PC-9 (cell line): ENCODE results near the gene TDG. TPM values are rescaled to one million over a fixed set of nuclear protein-coding genes. Genes with fewer than 3 reads are reported as not detected.

Experiments
- Bru-seq: library from RNA; stranded (reverse); fragments of 400-500 nt; gene quantifications from one replicate; lab custom pipeline; 2021; lab: Mats Ljungman, UMichigan
- BruChase-seq, 2 experiments: library from RNA; stranded (reverse); fragments of 400-500 nt; gene quantifications; one replicate each; lab custom pipeline; 2021; lab: Mats Ljungman, UMichigan
- BruUV-seq: library from RNA; stranded (reverse); fragments of 400-500 nt; replicated peaks from 2 replicates; lab custom pipeline; 2021; lab: Mats Ljungman, UMichigan
- CTCF ChIA-PET: fragments of 300-600 bp; sonication (Branson Sonifier 250); formaldehyde crosslinking; loops from one replicate; lab custom pipeline; 2022; ENCODE audit warnings: antibody characterized with exemption; lab: Charles Lee
- POLR2A ChIA-PET: fragments of 300-600 bp; sonication (Branson Sonifier 250); formaldehyde crosslinking; loops from one replicate; lab custom pipeline; 2022; ENCODE audit warnings: antibody characterized with exemption; ENCODE audit not compliant: unreplicated experiment; lab: Charles Lee
- DNase-seq, 2 experiments: peaks; one replicate each; pipeline versions ENCODE4 v3.0.0 to v3.0.0-alpha.2; 2015 to 2022; ENCODE audit warnings: mixed read lengths in 1 of 2
- H2AFZ ChIP-seq: fragments of 200-600 bp; sonication (generic); 2 replicates; pipeline ENCODE4 v1.8.1; 2017; ENCODE audit warnings: antibody characterized with exemption
- H3F3A ChIP-seq: fragments of 200-600 bp; sonication (generic); 2 replicates; pipeline ENCODE4 v1.8.1; 2017; ENCODE audit warnings: antibody characterized with exemption, mild to moderate bottlenecking, low read depth; ENCODE audit not compliant: insufficient read depth
- H3K27ac ChIP-seq: fragments of 200-600 bp; sonication (generic); 2 replicates; pipeline ENCODE4 v1.6.1; 2016; ENCODE audit warnings: mixed run types
- H3K27me3 ChIP-seq: fragments of 200-600 bp; sonication (generic); 2 replicates; pipeline ENCODE4 v1.6.1; 2016; ENCODE audit warnings: low read depth, mixed run types; ENCODE audit not compliant: insufficient read depth
- H3K36me3 ChIP-seq: fragments of 200-600 bp; sonication (generic); 2 replicates; pipeline ENCODE4 v1.6.1; 2016; ENCODE audit warnings: low read depth, mixed run types
- H3K4me1 ChIP-seq: fragments of 200-600 bp; sonication (generic); replicated peaks from 2 replicates; pipeline ENCODE4 v1.6.1; 2016; ENCODE audit warnings: mixed run types; ENCODE audit not compliant: insufficient read depth
- H3K4me2 ChIP-seq: fragments of 200-600 bp; sonication (generic); 2 replicates; pipeline ENCODE4 v1.6.1; 2017; ENCODE audit warnings: mixed run types
- H3K4me3 ChIP-seq: fragments of 200-600 bp; sonication (generic); 2 replicates; pipeline ENCODE4 v1.6.1; 2016; ENCODE audit warnings: mixed run types
- H3K79me2 ChIP-seq: fragments of 200-600 bp; sonication (generic); 2 replicates; pipeline ENCODE4 v1.6.1; 2017; ENCODE audit warnings: low read depth, mixed run types
- H3K9me2 ChIP-seq: fragments of 200-600 bp; sonication (generic); 2 replicates; pipeline ENCODE4 v1.8.1; 2017; ENCODE audit warnings: mild to moderate bottlenecking; ENCODE audit not compliant: insufficient read depth
- H3K9me3 ChIP-seq: fragments of 200-600 bp; sonication (generic); 2 replicates; pipeline ENCODE4 v1.8.1; 2016; ENCODE audit warnings: low read depth; ENCODE audit not compliant: insufficient read depth
- H4K20me1 ChIP-seq: fragments of 200-600 bp; sonication (generic); 2 replicates; pipeline ENCODE4 v1.8.1; 2017; ENCODE audit not compliant: insufficient read depth
- EZH2 ChIP-seq: fragments of 200-600 bp; sonication (generic); IDR thresholded peaks from 2 replicates; pipeline ENCODE4 v1.8.0; 2017; ENCODE audit warnings: antibody characterized with exemption, low read depth
- intact Hi-C: fragments of 100-400 bp; cut with micrococcal nuclease; formaldehyde crosslinking; loops from one replicate; pipeline ENCODE4 v1.10.0; 2022; ENCODE audit not compliant: unreplicated experiment
- long read RNA-seq: library from polyadenylated mRNA; stranded (forward); transcript quantifications from one replicate; pipeline ENCODE4 v2.0.0, GENCODE V29; 2022
- total RNA-seq: library from RNA; stranded (reverse); gene quantifications from 2 replicates; pipeline ENCODE4 v1.2.3, GENCODE V29; 2021
- TF ChIP-seq, protein P1 (sequence below): fragments of 200-600 bp; sonication (generic); conservative IDR thresholded peaks from 2 replicates; pipeline ENCODE4 v1.6.1; 2017; ENCODE audit warnings: mixed run types, antibody characterized with exemption, mild to moderate bottlenecking, moderate library complexity

The TDG gene
- total RNA-seq (17.9 and 21.0 TPM in 2 replicates), Bru-seq, nascent RNA (percentile 92 among the genes with signal in this experiment), BruChase-seq, experiment 1, labeled RNA remaining after a 2-hour chase (percentile 92 among the genes with signal in this experiment), BruChase-seq, experiment 2, labeled RNA remaining after a 6-hour chase (percentile 92 among the genes with signal in this experiment)
- long read RNA-seq, transcript TDG-202 (10 exons, 3,251 nt): major isoform, 27 of 41 reads
- long read RNA-seq, transcript TDG-201 (11 exons, 1,602 nt): minor isoform, 6 of 41 reads
- long read RNA-seq, partial matches to known transcripts: 0 of 41 reads
- long read RNA-seq, other reads (novel, unspliced or antisense): 5 of 41 reads

DNA sequence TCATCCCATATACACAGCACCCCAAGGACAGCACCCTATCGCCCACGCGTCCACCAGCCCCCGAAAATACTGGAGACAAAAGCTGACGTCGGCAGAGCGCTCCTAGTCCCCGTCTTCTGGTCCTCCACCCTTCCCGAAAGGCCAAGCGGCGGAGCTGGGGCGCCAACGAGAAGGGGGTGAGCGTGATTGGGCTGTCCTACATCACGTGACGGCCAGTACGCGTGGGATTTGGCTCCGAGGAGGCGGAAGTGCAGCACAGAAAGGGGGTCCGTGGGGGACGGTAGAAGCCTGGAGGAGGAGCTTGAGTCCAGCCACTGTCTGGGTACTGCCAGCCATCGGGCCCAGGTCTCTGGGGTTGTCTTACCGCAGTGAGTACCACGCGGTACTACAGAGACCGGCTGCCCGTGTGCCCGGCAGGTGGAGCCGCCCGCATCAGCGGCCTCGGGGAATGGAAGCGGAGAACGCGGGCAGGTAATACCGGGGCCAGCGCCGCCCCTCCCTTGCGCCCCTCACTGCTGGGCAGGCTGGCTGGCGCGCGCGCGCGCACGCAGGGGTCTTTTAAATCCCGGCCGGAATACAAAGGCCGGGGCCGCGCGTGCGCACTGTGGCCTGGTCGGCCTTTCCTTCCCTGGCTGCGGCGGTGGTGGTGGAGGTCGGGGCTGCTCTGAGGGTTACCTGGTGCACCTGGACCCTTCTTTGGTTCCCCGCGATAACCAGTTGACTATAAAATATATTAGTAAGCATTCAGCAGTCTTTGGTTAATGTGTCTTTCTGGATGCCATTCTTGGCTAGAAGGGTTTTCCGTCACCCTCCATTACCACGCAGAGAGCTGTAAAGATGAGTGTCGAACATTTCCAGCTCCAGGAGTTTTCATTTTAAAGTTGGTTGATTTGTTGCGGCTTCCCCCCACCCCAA is at the start of gene TDG:
TDG (plus strand) TSS at position 283 of the 915 bp plus-strand sequence; CDS start at position 449, 166 bp downstream.
- CTCF ChIA-PET: interaction anchor here (0.6 kb wide), 1 partner anchor 121 kb away, joined by 3 read pairs; no protein-coding TSS in a partner anchor
- TF ChIP-seq, protein P1, sequence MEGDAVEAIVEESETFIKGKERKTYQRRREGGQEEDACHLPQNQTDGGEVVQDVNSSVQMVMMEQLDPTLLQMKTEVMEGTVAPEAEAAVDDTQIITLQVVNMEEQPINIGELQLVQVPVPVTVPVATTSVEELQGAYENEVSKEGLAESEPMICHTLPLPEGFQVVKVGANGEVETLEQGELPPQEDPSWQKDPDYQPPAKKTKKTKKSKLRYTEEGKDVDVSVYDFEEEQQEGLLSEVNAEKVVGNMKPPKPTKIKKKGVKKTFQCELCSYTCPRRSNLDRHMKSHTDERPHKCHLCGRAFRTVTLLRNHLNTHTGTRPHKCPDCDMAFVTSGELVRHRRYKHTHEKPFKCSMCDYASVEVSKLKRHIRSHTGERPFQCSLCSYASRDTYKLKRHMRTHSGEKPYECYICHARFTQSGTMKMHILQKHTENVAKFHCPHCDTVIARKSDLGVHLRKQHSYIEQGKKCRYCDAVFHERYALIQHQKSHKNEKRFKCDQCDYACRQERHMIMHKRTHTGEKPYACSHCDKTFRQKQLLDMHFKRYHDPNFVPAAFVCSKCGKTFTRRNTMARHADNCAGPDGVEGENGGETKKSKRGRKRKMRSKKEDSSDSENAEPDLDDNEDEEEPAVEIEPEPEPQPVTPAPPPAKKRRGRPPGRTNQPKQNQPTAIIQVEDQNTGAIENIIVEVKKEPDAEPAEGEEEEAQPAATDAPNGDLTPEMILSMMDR: no peak; the same call in 1 of the 2 replicates
- TF ChIP-seq EZH2: no peak
- BruUV-seq: no TSS peak
- Histone ChIP-seq H3K27ac (peak within 1 kb of the TSS; percentile 80), H3K79me2 (peaks cover 71% of the 10 kb centered on the region), H3K4me3 (peak within 1 kb of the TSS; percentile 89), H3K9me2 (no peaks in the 10 kb centered on the region), H3K27me3 (no peaks in the 10 kb centered on the region), H4K20me1 (peaks cover 35% of the 10 kb centered on the region), H3F3A (peaks cover 9% of the 10 kb centered on the region), H3K4me1 (peaks cover 40% of the 10 kb centered on the region), H3K4me2 (peak within 1 kb of the TSS; percentile 99), H3K36me3 (peaks cover 22% of the 10 kb centered on the region; the same call in 1 of the 2 replicates), H2AFZ (peak within 1 kb of the TSS; percentile 99), H3K9me3 (no peaks in the 10 kb centered on the region)
- POLR2A ChIA-PET: interaction anchor here (0.5 to 1.1 kb wide), 4 partner anchors 9 to 1257 kb away, joined by 3 to 19 read pairs (median 4); no protein-coding TSS in a partner anchor
- peak; percentile 95 for DNase-seq
- intact Hi-C loops: loop anchor here (1.0 to 5.0 kb wide), 3 partner anchors 9 to 141 kb away; partner anchors contain the start of gene HSP90B1

DNA sequence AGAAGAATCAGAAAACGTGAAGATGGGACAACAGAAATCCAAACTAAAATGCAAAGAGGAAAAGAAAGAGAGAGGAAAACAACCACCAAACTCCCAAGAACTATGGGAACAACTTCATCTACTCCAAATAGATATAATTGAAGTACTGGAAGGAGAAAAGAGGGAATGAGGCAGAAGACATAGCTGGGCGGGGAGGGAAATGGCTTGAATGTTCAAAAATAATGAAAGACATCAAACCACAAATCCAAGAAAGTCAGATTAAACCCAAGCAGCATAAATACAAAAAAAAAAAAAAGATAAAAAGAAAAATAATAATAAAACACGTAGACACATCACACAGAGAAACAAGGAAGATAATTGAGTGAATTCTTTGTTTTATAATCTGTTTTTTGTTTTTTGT is 47.8 kb upstream of the TDG start:
- Histone ChIP-seq H3K79me2 (no peaks in the 10 kb centered on the region), H3K27me3 (no peaks in the 10 kb centered on the region), H2AFZ (no peak overlapping the region), H4K20me1 (no peaks in the 10 kb centered on the region), H3K36me3 (no peaks in the 10 kb centered on the region), H3K27ac (no peak overlapping the region), H3K4me1 (no peaks in the 10 kb centered on the region), H3K9me3 (no peaks in the 10 kb centered on the region; the same call in 1 of the 2 replicates), H3K4me2 (no peak overlapping the region), H3K9me2 (no peaks in the 10 kb centered on the region), H3F3A (no peaks in the 10 kb centered on the region; the same call in 1 of the 2 replicates), H3K4me3 (no peak overlapping the region)
- TF ChIP-seq, protein P1: no peak
- TF ChIP-seq EZH2: no peak
- CTCF ChIA-PET: no interaction called here
- DNase-seq: no peak
- intact Hi-C loops: no loop called here
- POLR2A ChIA-PET: no interaction called here
- BruUV-seq: no TSS peak
